HG02884 (cell line): ENCODE results near the gene RNU5B-1.
A peak's percentile ranks its signal among the peaks of the same experiment; 100 is the strongest.
"Not testable (repeated sequence)": the region's sequence is repeated elsewhere in the genome, so short reads cannot be mapped to it uniquely, and the experiment has no call there.

Source experiments
- ATAC-seq: cut with Tn5 transposase; IDR thresholded peaks from one replicate; pipeline ENCODE4 v1.9.1; 2021; ENCODE audit warnings: mild to moderate bottlenecking, moderate library complexity; ENCODE audit not compliant: unreplicated experiment

The RNU5B-1 gene

GRCh38 chr15:65304381-65305149 is at the start of gene RNU5B-1:
TSS of gene RNU5B-1 (plus strand) at chr15:65304677.
- ATAC-seq = peak; percentile 51

DNA sequence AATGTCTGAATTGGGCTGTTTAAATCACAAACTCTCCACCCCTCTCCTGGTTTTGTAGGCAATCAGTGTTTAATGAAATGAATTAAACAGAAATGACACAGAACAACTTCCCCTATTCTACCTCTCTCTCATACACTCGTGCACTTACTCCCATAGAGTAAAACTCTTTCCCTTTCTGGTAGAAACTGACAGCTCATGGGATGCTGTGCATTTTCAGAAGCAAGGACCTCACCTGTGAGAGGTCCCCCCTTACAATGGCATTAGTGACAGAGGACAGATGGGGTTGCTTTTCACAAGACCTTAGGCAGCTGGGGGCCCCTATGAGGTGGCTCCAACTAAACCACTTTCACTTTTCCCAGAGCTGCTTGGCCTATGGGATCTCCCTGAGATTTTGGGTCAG is 49.7 kb upstream of the RNU5B-1 start:
- ATAC-seq = no peak

GRCh38 chr15:65255486-65256140 is 48.9 kb upstream of the RNU5B-1 start:
- ATAC-seq = no peak

GRCh38 chr15:65258375-65259262 is 45.9 kb upstream of the RNU5B-1 start:
- ATAC-seq = no peak

- no peak for ATAC-seq
Measured at GRCh38 chr15:65259367-65259797, 45.1 kb upstream of the RNU5B-1 start.

- ATAC-seq = no peak
Measured at GRCh38 chr15:65260968-65261367, 43.5 kb upstream of the RNU5B-1 start.

GRCh38 chr15:65263313-65263712 is 41.2 kb upstream of the RNU5B-1 start:
- ATAC-seq = no peak

DNA sequence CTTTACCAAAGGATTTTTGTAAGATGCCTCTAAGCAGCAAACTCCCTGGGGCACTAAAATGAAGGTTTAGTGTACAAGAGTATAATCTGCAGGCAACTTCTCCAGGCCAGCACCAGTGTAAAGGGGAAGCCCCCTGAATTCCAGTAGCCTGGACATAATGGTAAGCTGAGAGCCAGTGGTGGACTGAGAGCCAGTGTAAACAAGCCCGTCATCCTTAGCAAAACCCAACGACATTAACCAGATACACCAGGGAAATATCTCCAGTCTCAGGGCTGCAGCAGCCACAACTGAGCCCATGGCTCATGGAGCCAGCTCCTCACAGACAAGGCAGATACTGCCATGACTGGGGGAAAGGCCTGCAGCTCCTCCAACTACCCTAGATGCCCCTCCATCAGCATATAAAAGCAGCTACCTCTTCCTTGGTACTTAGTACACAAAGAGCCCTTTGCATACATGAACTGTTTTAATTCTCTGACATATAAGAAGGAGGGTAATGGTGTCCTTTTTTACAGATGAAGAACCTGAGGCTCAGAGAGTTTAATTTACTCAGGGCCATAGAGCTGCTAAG is 39.5 kb upstream of the RNU5B-1 start:
- no peak for ATAC-seq

- ATAC-seq = no peak
Measured at GRCh38 chr15:65266469-65266868, 38.0 kb upstream of the RNU5B-1 start.

- ATAC-seq = no peak
Measured at GRCh38 chr15:65268411-65268810, 36.1 kb upstream of the RNU5B-1 start.

- ATAC-seq = not testable (repeated sequence)
Measured at GRCh38 chr15:65270811-65271545, 33.5 kb upstream of the RNU5B-1 start.

- no peak for ATAC-seq
Measured at GRCh38 chr15:65275104-65275727, 29.3 kb upstream of the RNU5B-1 start.

DNA sequence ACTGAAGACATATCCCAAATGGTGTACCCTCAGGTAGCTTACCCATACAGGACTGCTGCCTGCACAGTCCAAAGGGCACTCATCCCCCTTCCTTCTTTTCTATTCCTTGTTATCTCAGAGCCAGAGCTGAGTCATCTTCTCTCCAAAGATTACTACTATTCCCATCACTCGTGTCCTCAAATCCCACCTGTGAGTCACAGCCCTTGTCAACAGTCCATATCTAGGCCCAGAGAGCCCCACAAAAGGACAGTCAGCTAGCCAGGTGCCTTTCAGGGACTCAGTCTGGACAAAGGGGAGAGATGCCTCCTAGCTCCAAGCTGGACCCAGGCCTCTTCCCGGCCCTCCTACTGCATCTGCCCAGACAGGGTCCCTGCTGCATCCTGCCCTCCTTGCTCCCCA is 28.8 kb upstream of the RNU5B-1 start:
- no peak for ATAC-seq

GRCh38 chr15:65277015-65277414 is 27.5 kb upstream of the RNU5B-1 start:
- ATAC-seq = no peak

GRCh38 chr15:65278480-65278879 is 26.0 kb upstream of the RNU5B-1 start:
- ATAC-seq = no peak

DNA sequence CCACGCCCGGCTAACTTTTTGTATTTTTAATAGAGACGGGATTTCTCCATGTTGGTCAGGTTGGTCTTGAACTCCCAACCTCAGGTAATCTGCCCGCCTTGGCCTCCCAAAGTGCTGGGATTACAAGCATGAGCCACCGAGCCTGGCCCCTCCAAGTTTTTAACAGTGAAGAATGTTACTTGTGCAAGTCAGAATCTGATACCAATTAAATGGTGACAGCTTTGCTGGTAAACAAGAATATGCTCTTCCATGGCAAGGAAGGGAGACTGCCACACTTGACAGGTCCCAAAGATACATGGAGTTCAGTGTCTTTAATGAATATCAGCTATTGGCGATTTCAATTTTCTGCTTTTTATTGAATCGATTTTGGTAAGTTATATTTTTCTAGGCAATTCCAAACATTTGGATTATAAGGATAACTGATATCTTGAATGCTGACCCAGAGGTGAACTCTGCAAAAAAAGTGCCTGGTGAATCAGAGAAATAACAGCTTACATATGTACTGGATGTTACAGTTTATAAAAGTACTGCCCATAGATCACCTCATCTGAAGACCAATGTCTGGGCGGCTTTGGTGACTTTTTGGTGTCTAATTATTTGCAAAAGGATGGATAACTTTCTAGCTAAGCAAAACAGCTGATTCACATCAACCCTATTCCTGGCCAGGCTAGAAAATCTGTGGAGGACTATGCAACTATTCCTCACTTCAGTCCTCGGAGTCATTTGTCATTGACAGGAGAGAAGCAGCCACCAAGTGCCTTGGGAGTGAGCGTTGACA is 19.0 kb upstream of the RNU5B-1 start:
- ATAC-seq = no peak

DNA sequence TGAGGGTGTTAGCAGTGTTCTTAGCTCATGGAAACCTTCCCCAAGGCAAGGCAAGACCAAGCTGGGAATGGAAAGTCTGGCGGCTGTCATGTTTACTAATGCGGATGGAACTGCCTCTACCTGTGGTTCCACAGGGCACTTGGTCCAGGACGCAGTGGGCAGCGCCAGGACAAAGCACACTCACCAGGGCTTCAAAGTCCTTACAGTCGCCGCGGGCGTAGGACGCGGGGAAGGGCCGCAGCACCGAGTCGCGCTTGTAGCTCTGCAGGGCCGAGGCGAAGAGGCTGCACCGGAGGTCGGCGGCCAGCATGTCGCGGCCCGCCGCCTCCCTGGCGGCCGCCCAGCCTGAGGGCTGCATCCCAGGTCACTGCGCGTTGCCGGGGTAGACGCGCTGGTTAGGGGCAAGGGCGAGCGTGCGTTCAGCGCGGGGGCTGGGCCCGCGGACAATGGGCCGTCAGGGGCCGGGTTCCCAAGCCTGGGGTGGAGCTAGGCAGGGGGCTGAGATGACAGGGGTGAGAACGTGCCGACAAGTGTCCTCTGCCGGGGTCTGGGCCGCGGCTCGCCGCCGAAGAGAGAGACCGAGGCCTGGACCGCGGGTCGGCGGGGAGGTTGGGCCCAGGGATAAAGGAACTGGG is 18.3 kb upstream of the RNU5B-1 start:
- ATAC-seq = peak; percentile 25

- peak; percentile 81 for ATAC-seq
Measured at GRCh38 chr15:65286704-65287519, 17.6 kb upstream of the RNU5B-1 start, which contains the start of gene PARP16. TSS of gene PARP16 (minus strand) at chr15:65286883. CDS start at chr15:65286426, 457 bp downstream.
